GM12873 (cell line): ENCODE data around the gene SPATA20.
A peak's percentile ranks its signal among the peaks of the same experiment; 100 is the strongest.

Experiments
- CTCF ChIP-seq: IDR thresholded peaks from 2 replicates; pipeline ENCODE4 v1.5.1; 2012; ENCODE audit warnings: low read depth, mild to moderate bottlenecking, moderate library complexity, low read length, control low read depth; ENCODE audit not compliant: insufficient read depth; ENCODE audit errors: missing control alignments

Gene SPATA20

GRCh38 chr17:50570032-50570431 is 23.1 kb downstream of the SPATA20 start:
- no peak for TF ChIP-seq CTCF

GRCh38 chr17:50570528-50570927 is 23.6 kb downstream of the SPATA20 start:
- TF ChIP-seq CTCF, result no peak

GRCh38 chr17:50571681-50572080 is 24.7 kb downstream of the SPATA20 start:
- TF ChIP-seq CTCF, result no peak

- no peak for TF ChIP-seq CTCF
Measured at GRCh38 chr17:50572541-50572940, 25.6 kb downstream of the SPATA20 start.

GRCh38 chr17:50573866-50574611 is 27.1 kb downstream of the SPATA20 start:
- no peak for TF ChIP-seq CTCF

- peak; percentile 16 for TF ChIP-seq CTCF
Measured at GRCh38 chr17:50575581-50576210, 28.7 kb downstream of the SPATA20 start.

- no peak for TF ChIP-seq CTCF
Measured at GRCh38 chr17:50576864-50577263, 29.9 kb downstream of the SPATA20 start.
